Keratinocyte (primary cell): ENCODE results near the gene R3HDM1. TPM values are rescaled to one million over a fixed set of nuclear protein-coding genes. Genes with fewer than 3 reads are reported as not detected.

ENCODE experiments used
- DNase-seq: peaks from one replicate; pipeline ENCODE4 v3.0.0-alpha.2; 2011; ENCODE audit warnings: low read depth, missing footprints, low spot score
- FAIRE-seq: peaks from 2 replicates; lab custom pipeline; 2011; peaks lifted over from hg19 to GRCh38; lab: Jason Lieb, UNC
- H2AFZ ChIP-seq: 2 replicates; pipeline ENCODE4 v1.6.0; 2012; ENCODE audit warnings: low read length, control low read depth, inconsistent platforms; ENCODE audit not compliant: control insufficient read depth
- H3K27ac ChIP-seq: 2 replicates; pipeline ENCODE4 v1.5.1; 2011; ENCODE audit warnings: low read length; ENCODE audit not compliant: control insufficient read depth, insufficient read depth
- H3K27me3 ChIP-seq: 3 replicates; pipeline ENCODE4 v1.6.0; 2011; ENCODE audit warnings: low read length; ENCODE audit not compliant: control insufficient read depth, insufficient read depth; ENCODE audit errors: extremely low read depth
- H3K36me3 ChIP-seq, 2 experiments: 2 replicates in 1 of 2; 3 replicates in 1 of 2; pipeline ENCODE4 v1.5.1; 2011; ENCODE audit warnings: low read length in 2 of 2, mild to moderate bottlenecking in 1 of 2; ENCODE audit not compliant: control insufficient read depth in 2 of 2, insufficient read depth in 2 of 2; ENCODE audit errors: extremely low read depth in 1 of 2
- H3K4me1 ChIP-seq: 3 replicates; pipeline ENCODE4 v1.5.1; 2011; ENCODE audit warnings: low read length; ENCODE audit not compliant: control insufficient read depth, insufficient read depth; ENCODE audit errors: extremely low read depth
- H3K4me2 ChIP-seq: 3 replicates; pipeline ENCODE4 v1.6.0; 2011; ENCODE audit warnings: low read depth, low read length; ENCODE audit not compliant: control insufficient read depth, insufficient read depth; ENCODE audit errors: extremely low read depth
- H3K4me3 ChIP-seq, 3 experiments: fragments of 200-600 bp in 1 of 3; sonication (generic) in 1 of 3; 2 replicates in 2 of 3; 3 replicates in 1 of 3; pipeline ENCODE4 v1.5.1; 2011 to 2016; ENCODE audit warnings: low read length in 3 of 3, mild to moderate bottlenecking in 3 of 3, control low read depth in 2 of 3, inconsistent platforms in 1 of 3, low read depth in 1 of 3, mixed read lengths in 1 of 3, mixed run types in 1 of 3, moderate library complexity in 1 of 3; ENCODE audit not compliant: control insufficient read depth in 2 of 3, insufficient read depth in 2 of 3; ENCODE audit errors: extremely low read depth in 1 of 3
- H3K79me2 ChIP-seq: 2 replicates; pipeline ENCODE4 v1.6.0; 2012; ENCODE audit warnings: low read length; ENCODE audit not compliant: control insufficient read depth, insufficient read depth
- H3K9ac ChIP-seq: 3 replicates; pipeline ENCODE4 v1.6.0; 2011; ENCODE audit warnings: low read length; ENCODE audit not compliant: control insufficient read depth, insufficient read depth; ENCODE audit errors: extremely low read depth
- H3K9me1 ChIP-seq: 3 replicates; pipeline ENCODE4 v1.6.0; 2011; ENCODE audit warnings: low read length; ENCODE audit not compliant: control insufficient read depth, insufficient read depth; ENCODE audit errors: extremely low read depth
- H3K9me3 ChIP-seq: 2 replicates; pipeline ENCODE4 v1.5.1; 2012; ENCODE audit warnings: low read depth, low read length; ENCODE audit not compliant: control insufficient read depth
- H4K20me1 ChIP-seq: 3 replicates; pipeline ENCODE4 v1.6.0; 2011; ENCODE audit warnings: low read length; ENCODE audit not compliant: control insufficient read depth, insufficient read depth; ENCODE audit errors: extremely low read depth
- EZH2 ChIP-seq: IDR thresholded peaks from one replicate; pipeline ENCODE4 v1.6.1; 2012; ENCODE audit warnings: inconsistent platforms, mild to moderate bottlenecking, low read length, moderate library complexity
- dilution Hi-C: fragments of 300-500 bp; cut with MboI; formaldehyde crosslinking; loops from one replicate; pipeline ENCODE4 v1.7.0; 2020; ENCODE audit warnings: low sequenced_read_pairs; ENCODE audit not compliant: extremely low pct_ligation_motif_present
- polyA plus RNA-seq, 5 experiments: library from polyadenylated mRNA; depleted of rRNA in 3 of 5; stranded (reverse) in 3 of 5; stranded (forward) in 1 of 5; unstranded in 1 of 5; fragments of >200 nt; gene quantifications; 1 replicate in 1 of 5; 2 replicates in 3 of 5; 3 replicates in 1 of 5; pipeline versions ENCODE4 v1.2.1 to v1.2.3, GENCODE V29; 2011 to 2012; ENCODE audit warnings: missing spikeins in 2 of 5, low read depth in 1 of 5, low replicate concordance in 1 of 5
- TF ChIP-seq, protein P1 (sequence below), 3 experiments: IDR thresholded peaks in 1 of 3; conservative IDR thresholded peaks in 1 of 3; optimal IDR thresholded peaks in 1 of 3; 2 replicates in 2 of 3; 3 replicates in 1 of 3; pipeline versions ENCODE3 to v1.5.1; 2011; ENCODE audit warnings: low read length in 3 of 3, mild to moderate bottlenecking in 3 of 3, moderate library complexity in 2 of 3, control low read depth in 1 of 3, inconsistent platforms in 1 of 3; ENCODE audit not compliant: insufficient read depth in 2 of 3; ENCODE audit errors: extremely low read depth in 1 of 3

R3HDM1 gene
- polyA plus RNA-seq, 1 donor (not counting 4 experiments of a cell fraction or from before 2014, with no cell fraction given): 41.0 TPM

DNA sequence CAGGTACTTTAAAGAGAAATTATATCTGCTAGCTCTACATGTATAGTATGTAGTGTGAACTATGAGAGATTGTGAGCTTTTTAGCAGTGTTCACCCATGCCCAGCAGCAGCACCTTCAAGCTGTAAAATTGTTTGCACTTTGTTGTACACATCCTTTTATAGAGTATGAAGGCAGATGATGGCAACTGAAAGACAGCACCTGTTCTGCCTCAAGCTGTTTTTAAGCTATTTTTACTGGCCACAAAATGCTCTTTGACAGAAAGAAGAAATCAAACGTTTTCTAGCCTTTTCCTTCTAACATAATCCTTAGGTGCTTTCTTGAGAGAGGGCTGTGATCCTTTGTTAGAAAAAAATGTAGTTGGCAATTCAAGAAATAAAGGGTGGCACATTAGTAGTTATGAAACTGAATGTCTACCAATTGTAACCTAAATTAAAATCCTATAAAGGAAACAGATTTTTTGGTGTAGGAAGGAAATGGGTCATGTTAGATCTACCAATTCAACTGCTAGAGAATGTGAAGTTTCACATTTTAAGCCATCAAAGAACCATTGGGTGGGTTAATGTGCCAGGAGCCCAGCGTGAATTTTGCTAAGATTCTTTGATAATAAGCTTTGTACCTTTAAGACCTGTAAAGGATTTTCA, 59.5 kb downstream of the R3HDM1 start:
- Histone ChIP-seq H3K36me3 (peaks cover 0 to 4% of the 10 kb centered on the region in 2 experiments), H3K4me2 (no peak overlapping the region), H2AFZ (no peak overlapping the region), H3K4me1 (no peaks in the 10 kb centered on the region), H3K9me3 (peaks cover 5% of the 10 kb centered on the region), H3K79me2 (no peaks in the 10 kb centered on the region), H3K27ac (no peak overlapping the region), H4K20me1 (no peaks in the 10 kb centered on the region), H3K27me3 (no peaks in the 10 kb centered on the region), H3K9me1 (peaks cover 2% of the 10 kb centered on the region), H3K4me3 (no peak overlapping the region), H3K9ac (no peak overlapping the region)
- no peak for DNase-seq
- FAIRE-seq: no peak
- dilution Hi-C loops: no loop called here
- TF ChIP-seq, protein P1, sequence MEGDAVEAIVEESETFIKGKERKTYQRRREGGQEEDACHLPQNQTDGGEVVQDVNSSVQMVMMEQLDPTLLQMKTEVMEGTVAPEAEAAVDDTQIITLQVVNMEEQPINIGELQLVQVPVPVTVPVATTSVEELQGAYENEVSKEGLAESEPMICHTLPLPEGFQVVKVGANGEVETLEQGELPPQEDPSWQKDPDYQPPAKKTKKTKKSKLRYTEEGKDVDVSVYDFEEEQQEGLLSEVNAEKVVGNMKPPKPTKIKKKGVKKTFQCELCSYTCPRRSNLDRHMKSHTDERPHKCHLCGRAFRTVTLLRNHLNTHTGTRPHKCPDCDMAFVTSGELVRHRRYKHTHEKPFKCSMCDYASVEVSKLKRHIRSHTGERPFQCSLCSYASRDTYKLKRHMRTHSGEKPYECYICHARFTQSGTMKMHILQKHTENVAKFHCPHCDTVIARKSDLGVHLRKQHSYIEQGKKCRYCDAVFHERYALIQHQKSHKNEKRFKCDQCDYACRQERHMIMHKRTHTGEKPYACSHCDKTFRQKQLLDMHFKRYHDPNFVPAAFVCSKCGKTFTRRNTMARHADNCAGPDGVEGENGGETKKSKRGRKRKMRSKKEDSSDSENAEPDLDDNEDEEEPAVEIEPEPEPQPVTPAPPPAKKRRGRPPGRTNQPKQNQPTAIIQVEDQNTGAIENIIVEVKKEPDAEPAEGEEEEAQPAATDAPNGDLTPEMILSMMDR (optimal IDR thresholded peaks at IDR 0.05 in 1 of 3, IDR thresholded peaks at IDR 0.05 in 1 of 3, conservative IDR thresholded peaks at IDR 0.05 in 1 of 3; ENCODE audit: extremely low read depth in 1 of 3, insufficient read depth in 2 of 3, low read length in 3 of 3): no peak
- no peak for TF ChIP-seq EZH2

DNA sequence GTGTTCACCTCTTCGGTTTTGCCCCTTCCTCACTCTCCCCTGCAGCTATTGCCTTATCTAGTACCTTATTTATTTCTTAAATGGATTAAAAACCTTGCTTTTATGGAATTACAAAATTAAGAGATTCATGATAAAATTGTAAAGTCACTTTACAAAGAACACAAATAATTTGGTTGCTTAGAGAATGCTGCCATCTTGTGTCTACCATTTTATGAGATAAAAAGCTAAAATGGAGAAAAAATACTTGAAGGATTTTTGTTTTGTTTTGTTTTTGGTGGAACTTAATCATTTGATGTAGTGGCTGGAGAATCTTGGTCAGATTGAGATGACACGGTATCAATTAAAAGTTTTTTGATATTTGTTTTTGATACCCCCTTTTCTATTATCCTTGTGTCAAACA, 69.6 kb downstream of the R3HDM1 start:
- FAIRE-seq (no peak), DNase-seq (no peak)
- Histone ChIP-seq H3K79me2 (no peaks in the 10 kb centered on the region), H3K4me3 (no peak overlapping the region), H3K27ac (no peak overlapping the region), H3K27me3 (no peaks in the 10 kb centered on the region), H3K9me3 (no peaks in the 10 kb centered on the region), H3K4me1 (peaks cover 6% of the 10 kb centered on the region), H3K4me2 (no peak overlapping the region), H4K20me1 (no peaks in the 10 kb centered on the region), H3K9ac (no peak overlapping the region), H3K9me1 (no peaks in the 10 kb centered on the region), H2AFZ (no peak overlapping the region), H3K36me3 (peaks cover 0 to 2% of the 10 kb centered on the region in 2 experiments)
- TF ChIP-seq, protein P1 (optimal IDR thresholded peaks at IDR 0.05 in 1 of 3, IDR thresholded peaks at IDR 0.05 in 1 of 3, conservative IDR thresholded peaks at IDR 0.05 in 1 of 3; ENCODE audit: extremely low read depth in 1 of 3, insufficient read depth in 2 of 3, low read length in 3 of 3): no peak
- TF ChIP-seq EZH2: no peak
- dilution Hi-C loops: no loop called here
